IMR-90 (cell line): ENCODE measurements around the gene C9orf50. TPM values are rescaled to one million over a fixed set of nuclear protein-coding genes. Genes with fewer than 3 reads are reported as not detected.

Experiments used
- ATAC-seq: fragments of 200-7000 bp; cut with Tn5 transposase; 2 replicates; pipeline ENCODE4 v1.9.1; 2020; ENCODE audit warnings: low read depth, mild to moderate bottlenecking, moderate library complexity
- BruUV-seq: library from RNA; stranded (reverse); fragments of 400-500 nt; replicated peaks from 2 replicates; lab custom pipeline; 2021; lab: Mats Ljungman, UMichigan
- CTCF ChIA-PET: fragments of 300-600 bp; formaldehyde crosslinking; extraction: SDS; loops from one replicate; lab custom pipeline; 2021; ENCODE audit warnings: antibody characterized with exemption; lab: Yijun Ruan, JAX
- POLR2A ChIA-PET: fragments of 300-600 bp; sonication (Branson Sonifier 250); formaldehyde crosslinking; loops from one replicate; lab custom pipeline; 2022; ENCODE audit warnings: antibody characterized with exemption; ENCODE audit not compliant: unreplicated experiment; lab: Charles Lee
- DNase-seq: peaks from one replicate; pipeline ENCODE4 v3.0.0; 2013
- H2AFZ ChIP-seq: replicated peaks from 2 replicates; pipeline ENCODE3; 2013; ENCODE audit warnings: low read length, mild to moderate bottlenecking; ENCODE audit not compliant: poor library complexity
- H2AK5ac ChIP-seq: 2 replicates; pipeline ENCODE4 v1.6.1; 2013; ENCODE audit warnings: low read depth, low read length, inconsistent platforms
- H2AK9ac ChIP-seq: replicated peaks from 2 replicates; pipeline ENCODE3; 2013; ENCODE audit warnings: mild to moderate bottlenecking, low read depth, low read length, moderate library complexity; ENCODE audit not compliant: poor library complexity
- H2BK120ac ChIP-seq: 2 replicates; pipeline ENCODE4 v1.6.1; 2013; ENCODE audit warnings: low read depth, low read length, inconsistent platforms
- H2BK15ac ChIP-seq: 3 replicates; pipeline ENCODE4 v1.6.1; 2013; ENCODE audit warnings: low read depth, low read length, inconsistent platforms
- H2BK20ac ChIP-seq: 2 replicates; pipeline ENCODE4 v1.6.1; 2013; ENCODE audit warnings: low read depth, mild to moderate bottlenecking, inconsistent platforms, low read length, moderate library complexity
- H2BK5ac ChIP-seq: 2 replicates; pipeline ENCODE4 v1.6.1; 2013; ENCODE audit warnings: mild to moderate bottlenecking, low read depth, low read length, inconsistent platforms; ENCODE audit not compliant: poor library complexity, severe bottlenecking
- H3K14ac ChIP-seq: replicated peaks from 2 replicates; pipeline ENCODE4 v1.6.1; 2013; ENCODE audit warnings: low read depth, low read length, inconsistent platforms
- H3K18ac ChIP-seq: 2 replicates; pipeline ENCODE4 v1.6.1; 2013; ENCODE audit warnings: low read depth, low read length, control low read depth
- H3K23ac ChIP-seq: 2 replicates; pipeline ENCODE4 v1.6.1; 2013; ENCODE audit warnings: low read depth, low read length, inconsistent platforms
- H3K27ac ChIP-seq: 2 replicates; pipeline ENCODE4 v1.5.1; 2013; ENCODE audit warnings: mild to moderate bottlenecking, control low read depth, low read length; ENCODE audit not compliant: insufficient read depth
- H3K27me3 ChIP-seq: 2 replicates; pipeline ENCODE4 v1.6.1; 2013; ENCODE audit warnings: low read length; ENCODE audit not compliant: control insufficient read depth, insufficient read depth
- H3K36me3 ChIP-seq: 2 replicates; pipeline ENCODE4 v1.6.1; 2013; ENCODE audit warnings: low read length, mixed read lengths; ENCODE audit not compliant: control insufficient read depth, insufficient read depth
- H3K4ac ChIP-seq: 2 replicates; pipeline ENCODE4 v1.6.1; 2013; ENCODE audit warnings: low read depth, low read length, inconsistent platforms
- H3K4me1 ChIP-seq: 2 replicates; pipeline ENCODE4 v1.6.1; 2013; ENCODE audit warnings: low read length, mixed read lengths; ENCODE audit not compliant: control insufficient read depth, insufficient read depth
- H3K4me2 ChIP-seq: 2 replicates; pipeline ENCODE4 v1.6.1; 2013; ENCODE audit warnings: low read depth, mild to moderate bottlenecking, control low read depth, low read length, moderate library complexity
- H3K4me3 ChIP-seq: 2 replicates; pipeline ENCODE4 v1.5.1; 2013; ENCODE audit warnings: low read depth, mild to moderate bottlenecking, control low read depth, low read length, moderate library complexity; ENCODE audit not compliant: insufficient read depth
- H3K56ac ChIP-seq: 2 replicates; pipeline ENCODE4 v1.6.1; 2013; ENCODE audit warnings: low read length, inconsistent platforms; ENCODE audit not compliant: insufficient read depth; ENCODE audit errors: extremely low read depth
- H3K79me1 ChIP-seq, 2 experiments: 2 replicates each; pipeline ENCODE4 v1.6.1; 2013; ENCODE audit warnings: low read length in 2 of 2, inconsistent platforms in 1 of 2, low read depth in 1 of 2
- H3K9ac ChIP-seq: 2 replicates; pipeline ENCODE4 v1.6.1; 2013; ENCODE audit warnings: low read depth, low read length, control low read depth
- H3K9me1 ChIP-seq: 2 replicates; pipeline ENCODE4 v1.6.1; 2013; ENCODE audit warnings: low read length, inconsistent platforms; ENCODE audit not compliant: insufficient read depth
- H3K9me3 ChIP-seq: 2 replicates; pipeline ENCODE4 v1.6.1; 2013; ENCODE audit warnings: low read length; ENCODE audit not compliant: control insufficient read depth, insufficient read depth
- H4K20me1 ChIP-seq: 2 replicates; pipeline ENCODE4 v1.6.1; 2013; ENCODE audit warnings: low read length, inconsistent platforms; ENCODE audit not compliant: insufficient read depth
- H4K5ac ChIP-seq: 2 replicates; pipeline ENCODE4 v1.6.1; 2013; ENCODE audit warnings: mild to moderate bottlenecking, low read depth, low read length, control low read depth
- H4K8ac ChIP-seq, 2 experiments: 2 replicates each; pipeline ENCODE4 v1.6.1; 2013; ENCODE audit warnings: low read depth in 2 of 2, low read length in 2 of 2, control low read depth in 1 of 2, inconsistent platforms in 1 of 2
- H4K91ac ChIP-seq: 2 replicates; pipeline ENCODE4 v1.6.1; 2013; ENCODE audit warnings: low read depth, low read length, inconsistent platforms; ENCODE audit not compliant: insufficient read depth
- BHLHE40 ChIP-seq: fragments of 150-350 bp; IDR thresholded peaks from 2 replicates; pipeline ENCODE4 v1.6.1; 2016; ENCODE audit warnings: mild to moderate bottlenecking, low read depth, low read length
- CEBPB ChIP-seq: IDR thresholded peaks from 2 replicates; pipeline ENCODE4 v1.6.1; 2012; ENCODE audit warnings: low read depth, low read length, improper control_type of control experiment
- CHD1 ChIP-seq: IDR thresholded peaks from 2 replicates; pipeline ENCODE4 v1.6.1; 2012; ENCODE audit warnings: low read depth, low read length, improper control_type of control experiment
- FOS ChIP-seq: fragments of 150-350 bp; IDR thresholded peaks from 2 replicates; pipeline ENCODE4 v1.6.1; 2016; ENCODE audit warnings: low read depth, low read length
- MAFK ChIP-seq: IDR thresholded peaks from 2 replicates; pipeline ENCODE4 v1.6.1; 2012; ENCODE audit warnings: low read depth, low read length, improper control_type of control experiment
- MXI1 ChIP-seq: IDR thresholded peaks from 2 replicates; pipeline ENCODE4 v1.6.1; 2012; ENCODE audit warnings: low read depth, mild to moderate bottlenecking, low read length, moderate library complexity, borderline replicate concordance
- NFE2L2 ChIP-seq: fragments of 150-350 bp; IDR thresholded peaks from 2 replicates; pipeline ENCODE4 v1.6.1; 2016; ENCODE audit warnings: low read depth, mild to moderate bottlenecking, low read length
- POLR2A ChIP-seq: IDR thresholded peaks from 2 replicates; pipeline ENCODE4 v1.6.1; 2012; ENCODE audit warnings: mild to moderate bottlenecking, low read depth, low read length
- RAD21 ChIP-seq: IDR thresholded peaks from 2 replicates; pipeline ENCODE4 v1.6.1; 2012; ENCODE audit warnings: low read length, improper control_type of control experiment
- RCOR1 ChIP-seq: IDR thresholded peaks from 2 replicates; pipeline ENCODE4 v1.6.1; 2012; ENCODE audit warnings: mild to moderate bottlenecking, low read length, improper control_type of control experiment; ENCODE audit not compliant: insufficient replicate concordance
- RFX5 ChIP-seq: IDR thresholded peaks from 2 replicates; pipeline ENCODE4 v1.8.0; 2012; ENCODE audit warnings: low read depth, mild to moderate bottlenecking, low read length, moderate library complexity
- SMC3 ChIP-seq: fragments of 150-350 bp; IDR thresholded peaks from 2 replicates; pipeline ENCODE4 v1.6.1; 2016; ENCODE audit warnings: low read depth, mild to moderate bottlenecking, antibody characterized with exemption, low read length, moderate library complexity
- WGBS, 2 experiments: methylation state at CpG; one replicate each; pipeline versions ENCODE4 v1.1.5 to v1.1.7; 2013; ENCODE audit warnings: missing lambda C conversion rate in 2 of 2; ENCODE audit not compliant: insufficient read length in 1 of 2; ENCODE audit errors: extremely low coverage in 2 of 2; 5-methylcytosine and 5-hydroxymethylcytosine counted together
- dilution Hi-C: fragments of 300-500 bp; cut with HindIII; formaldehyde crosslinking; loops from one replicate; pipeline ENCODE4 v1.14.3; 2018; ENCODE audit warnings: low sequenced_read_pairs; ENCODE audit not compliant: unreplicated experiment
- in situ Hi-C: fragments of 300-500 bp; cut with MboI; formaldehyde crosslinking; loops from 3 replicates; pipeline ENCODE4 v1.14.3; 2019; ENCODE audit warnings: low sequenced_read_pairs, inconsistent platforms, mixed read lengths
- intact Hi-C: fragments of 100-400 bp; cut with micrococcal nuclease; formaldehyde crosslinking; loops from 2 replicates; pipeline ENCODE4 v1.10.0; 2022
- polyA plus RNA-seq, 3 experiments: library from polyadenylated mRNA; depleted of rRNA; stranded (reverse); fragments of >200 nt; gene quantifications; 2 replicates each; pipeline ENCODE4 v1.2.3, GENCODE V29; 2012; ENCODE audit warnings: low replicate concordance in 1 of 3
- total RNA-seq: library from RNA; depleted of rRNA; stranded (reverse); fragments of >200 nt; gene quantifications from 2 replicates; pipeline ENCODE4 v1.2.3, GENCODE V29; 2012
- TF ChIP-seq, protein P1 (sequence below): fragments of 150-350 bp; IDR thresholded peaks from 2 replicates; pipeline ENCODE4 v1.6.1; 2017; ENCODE audit warnings: mild to moderate bottlenecking, antibody characterized with exemption, low read length, low read depth
- TF ChIP-seq, protein P2 (sequence below): conservative IDR thresholded peaks from 2 replicates; pipeline ENCODE4 v1.5.1; 2012; ENCODE audit warnings: mild to moderate bottlenecking, low read depth, low read length, improper control_type of control experiment
- TF ChIP-seq, protein P3 (sequence below): fragments of 150-350 bp; IDR thresholded peaks from 2 replicates; pipeline ENCODE4 v1.6.1; 2016; ENCODE audit warnings: low read depth, mild to moderate bottlenecking, low read length, moderate library complexity, borderline replicate concordance

Gene C9orf50
- total and polyA plus RNA-seq, 2 of the 4 experiments (the other 2 are of a cell fraction) = 0.09 TPM; not detected in 1

DNA sequence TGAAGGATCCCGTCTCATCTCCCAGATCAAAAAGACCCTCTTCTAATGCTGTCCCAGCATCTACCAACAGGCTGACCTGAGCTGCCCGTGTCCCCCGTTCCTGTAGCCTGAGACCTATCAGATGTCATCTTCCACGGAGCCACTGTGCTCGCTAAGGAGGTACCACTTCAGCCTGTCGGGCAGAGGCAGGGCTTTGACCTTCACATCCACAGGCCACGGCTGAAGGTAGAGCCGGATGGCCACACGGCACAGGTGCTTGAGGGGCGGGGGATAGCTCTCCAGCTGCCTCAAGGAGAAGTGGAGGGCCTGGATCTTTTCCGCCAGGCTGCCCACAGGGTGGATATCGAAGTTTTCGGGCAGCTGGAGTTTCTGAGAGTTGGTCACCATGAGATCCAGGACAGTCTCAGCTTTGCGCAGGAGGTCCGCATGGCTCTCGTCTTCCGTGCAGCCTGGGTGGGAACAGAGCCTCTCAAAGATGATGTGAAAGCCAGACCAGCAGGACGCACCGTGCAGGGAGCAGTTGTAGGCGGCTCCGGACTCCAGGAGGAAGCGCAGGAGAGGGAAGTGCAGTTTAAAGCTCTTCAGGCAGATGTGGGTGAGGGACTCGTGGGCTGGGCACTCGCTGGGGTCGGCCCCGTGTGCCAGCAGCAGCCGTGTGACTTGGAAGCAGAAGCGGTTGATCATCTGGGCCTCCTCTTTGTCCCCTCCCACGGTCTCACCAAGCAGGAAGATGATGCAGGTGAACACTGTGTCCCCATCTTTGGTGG, 17.0 kb upstream of the C9orf50 start:
- BruUV-seq = TSS peak; percentile 22
- peaks cover 82% of the 10 kb centered on the region for H4K20me1 ChIP-seq
- dilution Hi-C loops = no loop called here
- no peak for TF ChIP-seq SMC3
- no peak for TF ChIP-seq MXI1
- TF ChIP-seq RAD21 = no peak
- TF ChIP-seq, protein P1, sequence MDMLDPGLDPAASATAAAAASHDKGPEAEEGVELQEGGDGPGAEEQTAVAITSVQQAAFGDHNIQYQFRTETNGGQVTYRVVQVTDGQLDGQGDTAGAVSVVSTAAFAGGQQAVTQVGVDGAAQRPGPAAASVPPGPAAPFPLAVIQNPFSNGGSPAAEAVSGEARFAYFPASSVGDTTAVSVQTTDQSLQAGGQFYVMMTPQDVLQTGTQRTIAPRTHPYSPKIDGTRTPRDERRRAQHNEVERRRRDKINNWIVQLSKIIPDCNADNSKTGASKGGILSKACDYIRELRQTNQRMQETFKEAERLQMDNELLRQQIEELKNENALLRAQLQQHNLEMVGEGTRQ = no peak
- TF ChIP-seq CHD1 = no peak
- no peak for TF ChIP-seq POLR2A
- TF ChIP-seq RCOR1 = no peak
- TF ChIP-seq MAFK = no peak
- TF ChIP-seq RFX5 = no peak
- TF ChIP-seq, protein P2, sequence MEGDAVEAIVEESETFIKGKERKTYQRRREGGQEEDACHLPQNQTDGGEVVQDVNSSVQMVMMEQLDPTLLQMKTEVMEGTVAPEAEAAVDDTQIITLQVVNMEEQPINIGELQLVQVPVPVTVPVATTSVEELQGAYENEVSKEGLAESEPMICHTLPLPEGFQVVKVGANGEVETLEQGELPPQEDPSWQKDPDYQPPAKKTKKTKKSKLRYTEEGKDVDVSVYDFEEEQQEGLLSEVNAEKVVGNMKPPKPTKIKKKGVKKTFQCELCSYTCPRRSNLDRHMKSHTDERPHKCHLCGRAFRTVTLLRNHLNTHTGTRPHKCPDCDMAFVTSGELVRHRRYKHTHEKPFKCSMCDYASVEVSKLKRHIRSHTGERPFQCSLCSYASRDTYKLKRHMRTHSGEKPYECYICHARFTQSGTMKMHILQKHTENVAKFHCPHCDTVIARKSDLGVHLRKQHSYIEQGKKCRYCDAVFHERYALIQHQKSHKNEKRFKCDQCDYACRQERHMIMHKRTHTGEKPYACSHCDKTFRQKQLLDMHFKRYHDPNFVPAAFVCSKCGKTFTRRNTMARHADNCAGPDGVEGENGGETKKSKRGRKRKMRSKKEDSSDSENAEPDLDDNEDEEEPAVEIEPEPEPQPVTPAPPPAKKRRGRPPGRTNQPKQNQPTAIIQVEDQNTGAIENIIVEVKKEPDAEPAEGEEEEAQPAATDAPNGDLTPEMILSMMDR = no peak
- TF ChIP-seq, protein P3, sequence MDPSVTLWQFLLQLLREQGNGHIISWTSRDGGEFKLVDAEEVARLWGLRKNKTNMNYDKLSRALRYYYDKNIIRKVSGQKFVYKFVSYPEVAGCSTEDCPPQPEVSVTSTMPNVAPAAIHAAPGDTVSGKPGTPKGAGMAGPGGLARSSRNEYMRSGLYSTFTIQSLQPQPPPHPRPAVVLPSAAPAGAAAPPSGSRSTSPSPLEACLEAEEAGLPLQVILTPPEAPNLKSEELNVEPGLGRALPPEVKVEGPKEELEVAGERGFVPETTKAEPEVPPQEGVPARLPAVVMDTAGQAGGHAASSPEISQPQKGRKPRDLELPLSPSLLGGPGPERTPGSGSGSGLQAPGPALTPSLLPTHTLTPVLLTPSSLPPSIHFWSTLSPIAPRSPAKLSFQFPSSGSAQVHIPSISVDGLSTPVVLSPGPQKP = no peak
- no peak for TF ChIP-seq NFE2L2
- no peak for TF ChIP-seq FOS
- no peak for TF ChIP-seq CEBPB
- no peak for TF ChIP-seq BHLHE40

More for the DNA sequence above, 17.0 kb upstream of the C9orf50 start:
- DNase-seq (no peak), ATAC-seq (no peak)
- WGBS, 2 experiments = 88% methylated on average over 17 of the region's 29 CpGs; no CpG with 5 or more reads in 1 of the 2 experiments
- Histone ChIP-seq H2BK20ac (no peak overlapping the region), H3K79me1 (peaks cover 14 to 84% of the 10 kb centered on the region in 2 experiments), H2AK9ac (peak overlapping the region; percentile 62), H3K9ac (no peak overlapping the region), H3K4ac (no peak overlapping the region), H3K9me1 (0 out of 2 replicates have a peak, but pooled peaks cover under 1% of the 10 kb centered on the region), H3K4me1 (peaks cover 15% of the 10 kb centered on the region), H3K27ac (no peak overlapping the region), H2AFZ (peak overlapping the region; percentile 51), H3K23ac (no peak overlapping the region), H2AK5ac (no peak overlapping the region), H3K18ac (no peak overlapping the region), H4K5ac (no peak overlapping the region), H3K14ac (no peak overlapping the region), H2BK120ac (no peak overlapping the region), H2BK15ac (no peak overlapping the region), H3K9me3 (no peaks in the 10 kb centered on the region), H2BK5ac (no peak overlapping the region), H3K36me3 (peaks cover 57% of the 10 kb centered on the region), H3K4me2 (no peak overlapping the region), H3K56ac (no peak overlapping the region), H3K27me3 (no peaks in the 10 kb centered on the region), H3K4me3 (no peak overlapping the region), H4K8ac (no peak overlapping the region), H4K91ac (no peak overlapping the region)
- intact Hi-C loops = no loop called here
- in situ Hi-C loops = no loop called here
- ChIA-PET POLR2A (no interaction called here), CTCF (interaction anchor here (0.8 kb wide), 1 partner anchor 15 kb away, joined by 3 read pairs; no protein-coding TSS in a partner anchor)
